ENCODE data around the gene HOMER3. TPM values are rescaled to one million over a fixed set of nuclear protein-coding genes. Genes with fewer than 3 reads are reported as not detected.

HOMER3 gene
- total and polyA plus RNA-seq, 9 of the 15 experiments (the other 6 are each of a cell fraction or from before 2014, with no cell fraction given) = 1.3 to 5.1 (median 3.7) TPM; not detected in 2

DNA sequence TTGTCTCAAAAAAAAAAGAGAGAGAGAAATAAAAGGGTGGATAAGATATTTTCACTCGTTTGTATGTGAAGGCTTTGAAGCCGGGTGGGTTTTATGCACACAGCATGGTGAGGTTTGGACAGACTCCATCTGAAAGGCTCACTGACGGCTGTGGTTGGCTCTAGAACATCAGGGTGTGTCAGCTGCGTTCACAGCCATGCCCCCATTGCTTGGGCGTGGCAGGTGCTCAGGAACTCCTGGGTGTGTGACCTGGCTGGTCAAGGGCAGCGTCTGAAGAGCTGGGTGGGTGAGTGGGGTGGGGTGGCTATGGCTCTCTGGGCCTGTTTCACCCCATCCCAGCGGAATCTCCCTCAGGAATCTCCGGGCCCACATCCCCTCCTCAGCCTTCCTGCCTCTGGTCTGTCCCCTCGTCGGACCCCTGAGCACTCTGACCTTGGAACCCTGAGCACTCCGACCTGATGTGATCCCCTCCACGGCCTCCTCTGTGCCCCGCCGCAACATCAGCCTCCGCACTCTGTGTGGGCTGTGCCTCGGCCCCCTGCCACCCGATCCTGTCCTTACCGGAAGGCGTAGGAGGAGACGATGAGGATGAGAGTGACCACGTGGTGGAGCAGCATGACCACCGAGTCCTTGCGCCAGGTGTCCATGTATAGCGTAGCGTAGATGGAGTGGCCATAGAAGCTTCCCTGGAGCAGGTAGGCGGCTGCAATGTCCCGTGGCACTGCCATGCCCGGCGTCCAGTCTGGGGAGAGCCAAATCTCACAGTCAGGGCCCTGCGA, 57.3 kb downstream of the HOMER3 start:
- no peaks in the 10 kb centered on the region for H3K79me2 ChIP-seq (ENCODE audit: control insufficient read depth, insufficient read depth, low read length)
- no peak overlapping the region for H3K4me3 ChIP-seq
- intact Hi-C loops (cut with micrococcal nuclease) (no loop called here), in situ Hi-C loops (cut with MboI) (no loop called here)
- H3K9ac ChIP-seq (ENCODE audit: insufficient read depth in 1 of 2, low read depth in 2 of 2, low read length in 2 of 2) = peak overlapping the region in 1 of 2 experiments; percentile 86; a peak in 2 of 4 replicates
- DNase-seq (ENCODE audit: extremely low read depth in 1 of 4, low spot score in 3 of 4) (peak in 3 of 4 experiments; percentile 47 to 60 (median 58)), FAIRE-seq (peak; percentile 75), ATAC-seq (peak; percentile 13; the same call in 2 of the 3 replicates)
- no TSS peak for BruUV-seq (replicated peaks)
- 31% methylated on average over 28 of the region's 30 CpGs for WGBS (ENCODE audit: insufficient coverage, low coverage, missing lambda C conversion rate)
- no peak overlapping the region for H3K27ac ChIP-seq (ENCODE audit: extremely low read depth, low read depth, low read length)
- no peaks in the 10 kb centered on the region for H3K27me3 ChIP-seq (ENCODE audit: control insufficient read depth in 2 of 2, insufficient read depth in 2 of 2, low read length in 2 of 2)
- H4K20me1 ChIP-seq (replicated peaks; ENCODE audit: control insufficient read depth, insufficient read depth, low read length) = no peaks in the 10 kb centered on the region
- H2AFZ ChIP-seq (ENCODE audit: low read depth, low read length) = peak overlapping the region; percentile 88
- H3K4me1 ChIP-seq (replicated peaks in 1 of 2; ENCODE audit: control insufficient read depth in 2 of 2, insufficient read depth in 2 of 2, low read length in 2 of 2) = peaks cover 12 to 36% of the 10 kb centered on the region in 2 experiments; a peak in 4 of 5 replicates
- peak overlapping the region; percentile 56 for H3K4me2 ChIP-seq (ENCODE audit: insufficient read depth, low read length)
- no peaks in the 10 kb centered on the region for H3K36me3 ChIP-seq (ENCODE audit: control insufficient read depth, insufficient read depth, low read length)
- no peaks in the 10 kb centered on the region for H3K9me1 ChIP-seq (ENCODE audit: control insufficient read depth, insufficient read depth, low read length)
- ChIA-PET CTCF (ENCODE audit: low intra/inter-chr PET ratio) (no interaction called here), POLR2A (interaction anchor here (0.6 kb wide), 1 partner anchor 15 kb away, joined by 3 read pairs; no protein-coding TSS in a partner anchor)
- no peaks in the 10 kb centered on the region for H3K9me3 ChIP-seq (replicated peaks; ENCODE audit: control insufficient read depth, insufficient read depth, low read depth, low read length)
- TF ChIP-seq, protein P1, sequence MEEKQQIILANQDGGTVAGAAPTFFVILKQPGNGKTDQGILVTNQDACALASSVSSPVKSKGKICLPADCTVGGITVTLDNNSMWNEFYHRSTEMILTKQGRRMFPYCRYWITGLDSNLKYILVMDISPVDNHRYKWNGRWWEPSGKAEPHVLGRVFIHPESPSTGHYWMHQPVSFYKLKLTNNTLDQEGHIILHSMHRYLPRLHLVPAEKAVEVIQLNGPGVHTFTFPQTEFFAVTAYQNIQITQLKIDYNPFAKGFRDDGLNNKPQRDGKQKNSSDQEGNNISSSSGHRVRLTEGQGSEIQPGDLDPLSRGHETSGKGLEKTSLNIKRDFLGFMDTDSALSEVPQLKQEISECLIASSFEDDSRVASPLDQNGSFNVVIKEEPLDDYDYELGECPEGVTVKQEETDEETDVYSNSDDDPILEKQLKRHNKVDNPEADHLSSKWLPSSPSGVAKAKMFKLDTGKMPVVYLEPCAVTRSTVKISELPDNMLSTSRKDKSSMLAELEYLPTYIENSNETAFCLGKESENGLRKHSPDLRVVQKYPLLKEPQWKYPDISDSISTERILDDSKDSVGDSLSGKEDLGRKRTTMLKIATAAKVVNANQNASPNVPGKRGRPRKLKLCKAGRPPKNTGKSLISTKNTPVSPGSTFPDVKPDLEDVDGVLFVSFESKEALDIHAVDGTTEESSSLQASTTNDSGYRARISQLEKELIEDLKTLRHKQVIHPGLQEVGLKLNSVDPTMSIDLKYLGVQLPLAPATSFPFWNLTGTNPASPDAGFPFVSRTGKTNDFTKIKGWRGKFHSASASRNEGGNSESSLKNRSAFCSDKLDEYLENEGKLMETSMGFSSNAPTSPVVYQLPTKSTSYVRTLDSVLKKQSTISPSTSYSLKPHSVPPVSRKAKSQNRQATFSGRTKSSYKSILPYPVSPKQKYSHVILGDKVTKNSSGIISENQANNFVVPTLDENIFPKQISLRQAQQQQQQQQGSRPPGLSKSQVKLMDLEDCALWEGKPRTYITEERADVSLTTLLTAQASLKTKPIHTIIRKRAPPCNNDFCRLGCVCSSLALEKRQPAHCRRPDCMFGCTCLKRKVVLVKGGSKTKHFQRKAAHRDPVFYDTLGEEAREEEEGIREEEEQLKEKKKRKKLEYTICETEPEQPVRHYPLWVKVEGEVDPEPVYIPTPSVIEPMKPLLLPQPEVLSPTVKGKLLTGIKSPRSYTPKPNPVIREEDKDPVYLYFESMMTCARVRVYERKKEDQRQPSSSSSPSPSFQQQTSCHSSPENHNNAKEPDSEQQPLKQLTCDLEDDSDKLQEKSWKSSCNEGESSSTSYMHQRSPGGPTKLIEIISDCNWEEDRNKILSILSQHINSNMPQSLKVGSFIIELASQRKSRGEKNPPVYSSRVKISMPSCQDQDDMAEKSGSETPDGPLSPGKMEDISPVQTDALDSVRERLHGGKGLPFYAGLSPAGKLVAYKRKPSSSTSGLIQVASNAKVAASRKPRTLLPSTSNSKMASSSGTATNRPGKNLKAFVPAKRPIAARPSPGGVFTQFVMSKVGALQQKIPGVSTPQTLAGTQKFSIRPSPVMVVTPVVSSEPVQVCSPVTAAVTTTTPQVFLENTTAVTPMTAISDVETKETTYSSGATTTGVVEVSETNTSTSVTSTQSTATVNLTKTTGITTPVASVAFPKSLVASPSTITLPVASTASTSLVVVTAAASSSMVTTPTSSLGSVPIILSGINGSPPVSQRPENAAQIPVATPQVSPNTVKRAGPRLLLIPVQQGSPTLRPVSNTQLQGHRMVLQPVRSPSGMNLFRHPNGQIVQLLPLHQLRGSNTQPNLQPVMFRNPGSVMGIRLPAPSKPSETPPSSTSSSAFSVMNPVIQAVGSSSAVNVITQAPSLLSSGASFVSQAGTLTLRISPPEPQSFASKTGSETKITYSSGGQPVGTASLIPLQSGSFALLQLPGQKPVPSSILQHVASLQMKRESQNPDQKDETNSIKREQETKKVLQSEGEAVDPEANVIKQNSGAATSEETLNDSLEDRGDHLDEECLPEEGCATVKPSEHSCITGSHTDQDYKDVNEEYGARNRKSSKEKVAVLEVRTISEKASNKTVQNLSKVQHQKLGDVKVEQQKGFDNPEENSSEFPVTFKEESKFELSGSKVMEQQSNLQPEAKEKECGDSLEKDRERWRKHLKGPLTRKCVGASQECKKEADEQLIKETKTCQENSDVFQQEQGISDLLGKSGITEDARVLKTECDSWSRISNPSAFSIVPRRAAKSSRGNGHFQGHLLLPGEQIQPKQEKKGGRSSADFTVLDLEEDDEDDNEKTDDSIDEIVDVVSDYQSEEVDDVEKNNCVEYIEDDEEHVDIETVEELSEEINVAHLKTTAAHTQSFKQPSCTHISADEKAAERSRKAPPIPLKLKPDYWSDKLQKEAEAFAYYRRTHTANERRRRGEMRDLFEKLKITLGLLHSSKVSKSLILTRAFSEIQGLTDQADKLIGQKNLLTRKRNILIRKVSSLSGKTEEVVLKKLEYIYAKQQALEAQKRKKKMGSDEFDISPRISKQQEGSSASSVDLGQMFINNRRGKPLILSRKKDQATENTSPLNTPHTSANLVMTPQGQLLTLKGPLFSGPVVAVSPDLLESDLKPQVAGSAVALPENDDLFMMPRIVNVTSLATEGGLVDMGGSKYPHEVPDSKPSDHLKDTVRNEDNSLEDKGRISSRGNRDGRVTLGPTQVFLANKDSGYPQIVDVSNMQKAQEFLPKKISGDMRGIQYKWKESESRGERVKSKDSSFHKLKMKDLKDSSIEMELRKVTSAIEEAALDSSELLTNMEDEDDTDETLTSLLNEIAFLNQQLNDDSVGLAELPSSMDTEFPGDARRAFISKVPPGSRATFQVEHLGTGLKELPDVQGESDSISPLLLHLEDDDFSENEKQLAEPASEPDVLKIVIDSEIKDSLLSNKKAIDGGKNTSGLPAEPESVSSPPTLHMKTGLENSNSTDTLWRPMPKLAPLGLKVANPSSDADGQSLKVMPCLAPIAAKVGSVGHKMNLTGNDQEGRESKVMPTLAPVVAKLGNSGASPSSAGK (IDR thresholded peaks at IDR 0.05) = peak; percentile 36; the same call in 1 of the 2 replicates
- TF ChIP-seq EGR1 (conservative IDR thresholded peaks at IDR 0.05) (peak; percentile 81), TEAD1 (CRISPR knock-in tag; IDR thresholded peaks at IDR 0.05) (no peak), ZBTB17 (CRISPR knock-in tag; IDR thresholded peaks at IDR 0.05) (no peak), SMARCC2 (IDR thresholded peaks at IDR 0.05; ENCODE audit: low read depth) (no peak)
- TF ChIP-seq, protein P2, sequence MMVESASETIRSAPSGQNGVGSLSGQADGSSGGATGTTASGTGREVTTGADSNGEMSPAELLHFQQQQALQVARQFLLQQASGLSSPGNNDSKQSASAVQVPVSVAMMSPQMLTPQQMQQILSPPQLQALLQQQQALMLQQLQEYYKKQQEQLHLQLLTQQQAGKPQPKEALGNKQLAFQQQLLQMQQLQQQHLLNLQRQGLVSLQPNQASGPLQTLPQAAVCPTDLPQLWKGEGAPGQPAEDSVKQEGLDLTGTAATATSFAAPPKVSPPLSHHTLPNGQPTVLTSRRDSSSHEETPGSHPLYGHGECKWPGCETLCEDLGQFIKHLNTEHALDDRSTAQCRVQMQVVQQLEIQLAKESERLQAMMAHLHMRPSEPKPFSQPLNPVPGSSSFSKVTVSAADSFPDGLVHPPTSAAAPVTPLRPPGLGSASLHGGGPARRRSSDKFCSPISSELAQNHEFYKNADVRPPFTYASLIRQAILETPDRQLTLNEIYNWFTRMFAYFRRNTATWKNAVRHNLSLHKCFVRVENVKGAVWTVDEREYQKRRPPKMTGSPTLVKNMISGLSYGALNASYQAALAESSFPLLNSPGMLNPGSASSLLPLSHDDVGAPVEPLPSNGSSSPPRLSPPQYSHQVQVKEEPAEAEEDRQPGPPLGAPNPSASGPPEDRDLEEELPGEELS (CRISPR knock-in tag; IDR thresholded peaks at IDR 0.05; ENCODE audit: borderline replicate concordance) = no peak
